ENCODE results near the gene ITGA3. TPM values are rescaled to one million over a fixed set of nuclear protein-coding genes. Genes with fewer than 3 reads are reported as not detected.

ITGA3 gene
- total RNA-seq: 1 to 10 TPM; 5.8 to 7.9 TPM

GRCh38 chr17:50055426-50056216 is at the start of gene ITGA3:
Gene ITGA3, plus strand, starts transcription at chr17:50056110. Its CDS starts 330 bp downstream, at chr17:50056440.
- Mint-ChIP-seq H3K36me3 (ENCODE audit: low read depth) (no peaks in the 10 kb centered on the region), H3K4me3 (peak within 1 kb of the TSS; percentile 84), H3K27ac (peak within 1 kb of the TSS; percentile 71), H3K27me3 (peaks cover 11% of the 10 kb centered on the region), H3K9me3 (no peaks in the 10 kb centered on the region), H3K4me1 (peaks cover 41% of the 10 kb centered on the region)
- DNase-seq: peak; percentile 62
- POLR2A ChIA-PET: no interaction called here
- CTCF ChIA-PET: interaction anchor here (0.9 to 2.8 kb wide), 13 partner anchors 10 to 83 kb away, joined by 3 to 10 read pairs (median 4); partner anchors contain the start of gene PDK2

GRCh38 chr17:50009282-50009681 is 46.6 kb upstream of the ITGA3 start:
- Mint-ChIP-seq H3K27me3 (peaks cover 52% of the 10 kb centered on the region), H3K4me3 (no peak overlapping the region), H3K36me3 (ENCODE audit: low read depth) (no peaks in the 10 kb centered on the region), H3K9me3 (peaks cover 9% of the 10 kb centered on the region), H3K4me1 (no peaks in the 10 kb centered on the region), H3K27ac (no peak overlapping the region)
- CTCF ChIA-PET: interaction anchor here (0.7 to 1.3 kb wide), 3 partner anchors 11 to 86 kb away, joined by 3 to 4 read pairs (median 3); partner anchors contain the start of gene PDK2
- DNase-seq: no peak
- POLR2A ChIA-PET: no interaction called here

GRCh38 chr17:50013079-50013478 is 42.8 kb upstream of the ITGA3 start:
- H3K27me3 Mint-ChIP-seq: peaks cover 32% of the 10 kb centered on the region
- ChIA-PET CTCF (no interaction called here), POLR2A (no interaction called here)
- H3K4me3 Mint-ChIP-seq: no peak overlapping the region
- no peak for DNase-seq
- no peaks in the 10 kb centered on the region for H3K36me3 Mint-ChIP-seq (ENCODE audit: low read depth)
- peaks cover 16% of the 10 kb centered on the region for H3K9me3 Mint-ChIP-seq
- H3K4me1 Mint-ChIP-seq: no peaks in the 10 kb centered on the region
- no peak overlapping the region for H3K27ac Mint-ChIP-seq

GRCh38 chr17:50014471-50015088 is 41.3 kb upstream of the ITGA3 start:
- H3K27me3 Mint-ChIP-seq: peaks cover 21% of the 10 kb centered on the region
- POLR2A ChIA-PET: no interaction called here
- H3K27ac Mint-ChIP-seq: no peak overlapping the region
- H3K4me3 Mint-ChIP-seq: no peak overlapping the region
- CTCF ChIA-PET: interaction anchor here (1.0 kb wide), 1 partner anchor 13 kb away, joined by 3 read pairs; no protein-coding TSS in a partner anchor
- peaks cover 13% of the 10 kb centered on the region for H3K9me3 Mint-ChIP-seq
- no peaks in the 10 kb centered on the region for H3K36me3 Mint-ChIP-seq (ENCODE audit: low read depth)
- DNase-seq: no peak
- no peaks in the 10 kb centered on the region for H3K4me1 Mint-ChIP-seq

GRCh38 chr17:50015146-50015545 is 40.8 kb upstream of the ITGA3 start:
- POLR2A ChIA-PET: no interaction called here
- no peak overlapping the region for H3K27ac Mint-ChIP-seq
- H3K4me1 Mint-ChIP-seq: no peaks in the 10 kb centered on the region
- no peaks in the 10 kb centered on the region for H3K36me3 Mint-ChIP-seq (ENCODE audit: low read depth)
- H3K27me3 Mint-ChIP-seq: peaks cover 18% of the 10 kb centered on the region
- peaks cover 13% of the 10 kb centered on the region for H3K9me3 Mint-ChIP-seq
- CTCF ChIA-PET: interaction anchor here (0.7 to 1.0 kb wide), 2 partner anchors 13 to 133 kb away, joined by 3 to 4 read pairs; no protein-coding TSS in a partner anchor
- no peak overlapping the region for H3K4me3 Mint-ChIP-seq
- DNase-seq: no peak

- Mint-ChIP-seq H3K4me3 (no peak overlapping the region), H3K27me3 (peaks cover 11% of the 10 kb centered on the region), H3K27ac (no peak overlapping the region), H3K9me3 (peaks cover 7% of the 10 kb centered on the region), H3K4me1 (no peaks in the 10 kb centered on the region), H3K36me3 (ENCODE audit: low read depth) (no peaks in the 10 kb centered on the region)
- POLR2A ChIA-PET: no interaction called here
- CTCF ChIA-PET: interaction anchor here (1.6 kb wide), 1 partner anchor 69 kb away, joined by 5 read pairs; no protein-coding TSS in a partner anchor
- DNase-seq: no peak
Measured at GRCh38 chr17:50018909-50019308, 37.0 kb upstream of the ITGA3 start.

- H3K4me3 Mint-ChIP-seq: no peak overlapping the region
- no peak overlapping the region for H3K27ac Mint-ChIP-seq
- peaks cover 9% of the 10 kb centered on the region for H3K27me3 Mint-ChIP-seq
- ChIA-PET CTCF (interaction anchor here (0.7 to 3.0 kb wide), 6 partner anchors 10 to 74 kb away, joined by 3 to 10 read pairs (median 4); no protein-coding TSS in a partner anchor), POLR2A (no interaction called here)
- no peak for DNase-seq
- H3K9me3 Mint-ChIP-seq: no peaks in the 10 kb centered on the region
- H3K4me1 Mint-ChIP-seq: no peaks in the 10 kb centered on the region
- no peaks in the 10 kb centered on the region for H3K36me3 Mint-ChIP-seq (ENCODE audit: low read depth)
Measured at GRCh38 chr17:50020841-50021599, 34.9 kb upstream of the ITGA3 start.

GRCh38 chr17:50021681-50022370 is 34.1 kb upstream of the ITGA3 start:
- DNase-seq: no peak
- no peaks in the 10 kb centered on the region for H3K36me3 Mint-ChIP-seq (ENCODE audit: low read depth)
- H3K4me3 Mint-ChIP-seq: no peak overlapping the region
- no peaks in the 10 kb centered on the region for H3K9me3 Mint-ChIP-seq
- POLR2A ChIA-PET: no interaction called here
- peaks cover 9% of the 10 kb centered on the region for H3K27me3 Mint-ChIP-seq
- H3K4me1 Mint-ChIP-seq: peaks cover 4% of the 10 kb centered on the region
- CTCF ChIA-PET: interaction anchor here (0.6 to 3.0 kb wide), 7 partner anchors 9 to 1073 kb away, joined by 3 to 10 read pairs (median 3); no protein-coding TSS in a partner anchor
- no peak overlapping the region for H3K27ac Mint-ChIP-seq

GRCh38 chr17:50022463-50023130 is 33.3 kb upstream of the ITGA3 start:
- no peak overlapping the region for H3K4me3 Mint-ChIP-seq
- POLR2A ChIA-PET: no interaction called here
- no peak for DNase-seq

GRCh38 chr17:50023520-50023919 is 32.4 kb upstream of the ITGA3 start:
- H3K4me3 Mint-ChIP-seq: no peak overlapping the region
- peaks cover 17% of the 10 kb centered on the region for H3K27me3 Mint-ChIP-seq
- no peak for DNase-seq
- H3K9me3 Mint-ChIP-seq: no peaks in the 10 kb centered on the region
- POLR2A ChIA-PET: no interaction called here
- H3K36me3 Mint-ChIP-seq (ENCODE audit: low read depth): no peaks in the 10 kb centered on the region
- no peak overlapping the region for H3K27ac Mint-ChIP-seq
- H3K4me1 Mint-ChIP-seq: peaks cover 17% of the 10 kb centered on the region
- CTCF ChIA-PET: no interaction called here

More at GRCh38 chr17:50022463-50023130, 33.3 kb upstream of the ITGA3 start:
- no peak overlapping the region for H3K27ac Mint-ChIP-seq
- peaks cover 10% of the 10 kb centered on the region for H3K27me3 Mint-ChIP-seq
- no peaks in the 10 kb centered on the region for H3K9me3 Mint-ChIP-seq
- CTCF ChIA-PET: interaction anchor here (0.6 to 3.0 kb wide), 6 partner anchors 25 to 1074 kb away, joined by 3 to 10 read pairs (median 3); no protein-coding TSS in a partner anchor
- H3K4me1 Mint-ChIP-seq: peaks cover 9% of the 10 kb centered on the region
- H3K36me3 Mint-ChIP-seq (ENCODE audit: low read depth): no peaks in the 10 kb centered on the region

- Mint-ChIP-seq H3K4me1 (peaks cover 20% of the 10 kb centered on the region), H3K36me3 (ENCODE audit: low read depth) (no peaks in the 10 kb centered on the region), H3K27ac (no peak overlapping the region), H3K27me3 (peaks cover 18% of the 10 kb centered on the region), H3K4me3 (no peak overlapping the region), H3K9me3 (no peaks in the 10 kb centered on the region)
- ChIA-PET CTCF (interaction anchor here (8.3 kb wide), 1 partner anchor 63 kb away, joined by 55 read pairs; no protein-coding TSS in a partner anchor), POLR2A (no interaction called here)
- no peak for DNase-seq
Measured at GRCh38 chr17:50024808-50025207, 31.1 kb upstream of the ITGA3 start.

Measured in activated CD4-positive, alpha-beta T cell treated with anti-CD3 and anti-CD28 coated beads, Interleukin-2, amount 10 ng/mL, durations not matched to agents 7 days and 5 days (primary cell).